Effector CD4-positive, alpha-beta T cell (primary cell): Measurements from ENCODE around the gene DLX1.
"Not testable (repeated sequence)": the region's sequence is repeated elsewhere in the genome, so short reads cannot be mapped to it uniquely, and the experiment has no call there.

Source experiments
- DNase-seq: peaks from one replicate; pipeline ENCODE4 v3.0.0-alpha.2; 2020

The DLX1 gene

DNA sequence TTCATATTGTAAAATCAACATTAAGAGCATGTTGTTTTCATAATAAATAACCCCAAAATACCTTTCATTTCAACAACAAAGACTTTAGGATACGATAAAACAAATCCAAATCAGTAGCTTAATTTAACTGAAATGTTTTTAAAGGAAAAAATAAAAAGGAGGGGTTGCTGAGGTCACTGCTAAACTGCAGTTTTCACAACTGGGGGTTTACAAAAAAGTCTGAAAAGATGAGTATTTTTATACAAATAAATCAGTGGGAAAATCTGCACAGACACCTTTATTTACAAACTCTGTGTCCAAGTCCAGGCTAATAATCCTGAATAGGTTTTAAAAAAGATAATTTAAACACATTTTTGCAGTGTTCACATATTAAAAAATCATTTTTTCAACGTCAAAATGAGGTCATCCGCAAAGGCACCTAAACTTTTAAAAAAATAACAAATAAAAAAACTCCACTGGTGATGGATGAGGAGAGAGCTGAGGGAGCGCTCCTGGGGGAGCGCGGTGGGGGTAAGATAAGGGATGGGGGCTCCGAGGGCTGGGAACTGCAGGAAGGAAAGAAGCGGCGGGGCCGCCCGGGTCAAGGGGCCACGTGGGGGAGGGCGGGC lies 14.3 kb downstream of the DLX1 start:
- DNase-seq: no peak

DNA sequence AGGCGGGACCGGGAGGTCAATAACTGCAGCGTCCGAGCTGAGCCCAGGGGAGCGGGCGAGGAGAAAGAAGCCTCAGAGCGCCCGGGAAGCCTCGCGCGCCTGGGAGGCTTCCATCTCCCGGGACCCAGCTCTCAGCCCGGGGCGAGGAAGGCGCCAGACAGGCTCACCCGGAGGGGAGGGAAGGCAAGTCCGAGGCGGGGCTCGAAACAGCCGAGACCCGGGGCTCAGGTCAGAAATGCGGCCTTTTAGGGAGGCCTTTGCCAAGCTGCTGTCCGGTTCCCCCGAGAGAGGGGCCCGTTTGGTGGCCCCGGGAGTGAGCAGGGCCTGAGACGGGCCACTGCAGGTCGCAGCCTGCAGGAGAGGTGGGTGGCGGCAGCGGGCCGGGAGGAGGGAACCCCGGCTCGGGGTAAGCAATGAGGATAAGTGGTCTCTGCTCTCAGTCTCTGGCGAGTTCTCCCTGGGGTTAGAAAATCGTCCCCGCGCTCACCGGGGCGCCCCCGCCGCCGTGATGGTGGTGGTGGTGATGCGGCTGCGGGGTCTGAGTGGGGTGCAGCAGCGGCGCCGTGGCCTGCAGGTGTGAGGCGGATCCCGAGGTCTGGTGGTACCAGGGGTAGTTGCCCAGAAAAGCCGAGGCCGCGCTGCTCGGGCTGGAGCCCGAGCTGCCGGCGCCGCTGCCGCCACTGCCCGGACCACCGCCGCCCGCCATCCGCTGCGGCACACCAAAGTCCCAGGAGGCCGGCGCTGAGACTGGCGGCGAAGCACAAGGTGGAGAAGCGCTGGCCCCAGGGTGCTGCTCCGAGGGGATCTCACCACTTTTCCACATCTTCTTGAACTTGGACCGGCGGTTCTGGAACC lies 15.0 kb downstream of the DLX1 start:
- DNase-seq: no peak

DNA sequence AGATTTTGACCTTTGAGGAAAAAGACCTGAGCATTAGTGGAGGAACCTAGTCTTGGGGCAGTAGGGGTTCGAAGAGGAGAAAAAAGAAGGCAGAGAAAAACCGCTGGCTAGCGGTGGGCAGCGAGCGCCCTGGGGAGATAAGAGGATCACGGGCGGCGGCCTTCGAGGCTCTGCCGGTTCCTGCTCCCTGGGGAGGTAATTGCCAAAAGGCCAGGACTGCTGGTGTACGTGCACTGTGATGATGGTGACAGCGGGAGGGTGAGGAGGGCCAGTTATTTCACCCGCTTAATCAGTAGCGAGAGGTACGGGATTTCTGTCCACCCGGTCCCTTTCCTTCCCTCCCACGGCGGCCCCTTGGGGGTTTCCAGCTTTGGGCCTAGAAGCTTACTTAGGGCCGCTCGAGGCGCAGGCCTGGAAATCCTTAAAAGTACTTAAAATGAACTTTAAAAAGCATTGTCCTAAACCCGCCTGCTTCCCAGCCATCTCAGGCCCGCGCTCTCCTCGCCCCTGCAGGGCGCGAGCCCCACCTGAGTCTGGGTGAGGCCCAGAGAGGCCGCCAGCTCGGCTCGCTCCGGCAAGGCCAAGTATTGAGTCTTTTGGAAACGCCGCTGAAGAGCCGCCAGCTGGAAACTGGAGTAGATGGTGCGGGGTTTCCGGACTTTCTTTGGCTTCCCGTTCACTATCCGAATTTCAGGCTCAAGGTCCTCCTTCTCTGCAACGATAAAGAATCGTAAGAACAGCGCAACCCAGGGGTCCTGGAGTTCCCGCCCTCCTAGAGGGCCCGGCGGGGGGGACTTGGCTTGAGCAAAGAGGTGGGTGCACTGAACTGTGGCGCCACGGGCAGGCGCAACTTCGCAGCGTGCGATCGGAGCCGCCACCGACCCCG lies 15.9 kb downstream of the DLX1 start:
- no peak for DNase-seq

DNA sequence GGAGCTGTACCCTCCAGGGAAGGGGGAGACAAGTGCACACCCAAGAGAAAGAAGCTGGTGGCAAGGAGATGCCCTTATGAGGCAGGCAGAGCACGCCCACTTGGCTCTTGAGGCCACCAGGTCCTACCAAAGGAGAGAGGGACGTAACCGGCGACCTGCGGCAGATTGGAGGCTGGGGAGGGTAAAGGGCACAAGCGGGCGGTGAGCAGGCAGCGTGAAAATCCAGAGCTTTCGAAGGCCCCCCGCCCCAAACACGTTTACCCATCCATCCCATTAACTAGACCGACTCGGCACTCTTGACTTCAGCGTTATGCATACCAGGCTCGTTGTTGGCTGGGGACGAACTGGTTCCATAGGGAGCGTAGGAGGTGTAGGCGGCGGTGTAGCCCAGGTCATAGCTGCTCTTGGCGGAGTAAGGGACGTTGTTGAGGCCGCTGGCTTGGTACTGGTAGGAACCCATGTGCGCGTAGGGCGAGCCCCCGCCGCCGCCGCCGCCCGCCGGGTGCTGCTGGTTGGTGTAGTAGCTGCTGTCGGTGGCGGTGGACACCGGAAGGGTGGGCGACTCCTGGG lies 16.6 kb downstream of the DLX1 start:
- DNase-seq: no peak

DNA sequence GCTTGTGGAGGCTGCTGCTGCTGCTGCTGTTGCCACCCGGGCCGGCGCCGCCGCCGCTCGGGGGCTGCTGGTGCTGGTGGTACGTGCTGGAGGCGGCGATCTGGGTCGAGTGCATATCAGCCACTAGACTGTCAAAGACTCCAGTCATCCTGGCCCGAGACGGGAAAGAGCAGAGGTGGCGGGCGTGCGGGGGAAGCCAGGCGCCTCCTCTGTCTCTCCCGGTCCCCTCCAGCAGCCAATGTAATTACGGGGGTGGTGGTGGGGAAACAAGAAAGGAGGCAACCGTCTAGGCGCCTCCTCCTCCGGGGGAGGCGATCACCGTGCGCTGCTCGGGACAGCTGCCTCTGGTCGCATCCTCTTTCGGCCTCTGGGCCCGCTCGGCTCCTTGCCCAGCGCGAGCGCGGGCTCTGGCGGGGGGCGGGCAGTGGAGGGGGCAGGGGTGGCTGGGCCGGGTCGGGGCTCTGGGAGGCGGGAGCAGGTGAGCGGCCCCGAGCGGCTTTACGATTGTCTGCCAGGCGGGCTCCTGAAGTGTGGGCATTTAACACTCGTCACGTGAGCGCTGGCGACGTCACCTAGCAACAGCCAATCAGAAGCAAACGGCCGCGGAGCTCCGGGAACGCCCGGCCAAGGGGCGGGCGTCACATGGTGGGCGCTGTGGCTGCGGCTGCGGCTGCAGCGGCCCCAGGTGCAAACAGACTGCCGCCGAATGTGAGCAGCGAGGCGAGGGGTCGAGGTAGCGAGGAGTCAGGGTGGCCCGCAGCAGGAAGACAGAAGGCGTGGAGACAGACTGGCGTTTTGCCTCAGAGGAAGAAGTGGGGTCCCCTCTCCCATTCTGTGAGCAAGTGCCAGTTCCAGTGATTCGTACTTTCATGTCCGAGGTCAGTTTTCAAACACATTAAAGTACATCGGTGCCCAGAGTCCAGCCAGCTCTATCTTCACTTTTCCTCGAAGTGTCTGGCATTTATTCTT lies 17.4 kb downstream of the DLX1 start, which contains the start of gene DLX2:
TSS of gene DLX2 (minus strand) at position 510 of the 969 bp plus-strand sequence. CDS start at position 148, 362 bp downstream.
- DNase-seq: no peak

DNA sequence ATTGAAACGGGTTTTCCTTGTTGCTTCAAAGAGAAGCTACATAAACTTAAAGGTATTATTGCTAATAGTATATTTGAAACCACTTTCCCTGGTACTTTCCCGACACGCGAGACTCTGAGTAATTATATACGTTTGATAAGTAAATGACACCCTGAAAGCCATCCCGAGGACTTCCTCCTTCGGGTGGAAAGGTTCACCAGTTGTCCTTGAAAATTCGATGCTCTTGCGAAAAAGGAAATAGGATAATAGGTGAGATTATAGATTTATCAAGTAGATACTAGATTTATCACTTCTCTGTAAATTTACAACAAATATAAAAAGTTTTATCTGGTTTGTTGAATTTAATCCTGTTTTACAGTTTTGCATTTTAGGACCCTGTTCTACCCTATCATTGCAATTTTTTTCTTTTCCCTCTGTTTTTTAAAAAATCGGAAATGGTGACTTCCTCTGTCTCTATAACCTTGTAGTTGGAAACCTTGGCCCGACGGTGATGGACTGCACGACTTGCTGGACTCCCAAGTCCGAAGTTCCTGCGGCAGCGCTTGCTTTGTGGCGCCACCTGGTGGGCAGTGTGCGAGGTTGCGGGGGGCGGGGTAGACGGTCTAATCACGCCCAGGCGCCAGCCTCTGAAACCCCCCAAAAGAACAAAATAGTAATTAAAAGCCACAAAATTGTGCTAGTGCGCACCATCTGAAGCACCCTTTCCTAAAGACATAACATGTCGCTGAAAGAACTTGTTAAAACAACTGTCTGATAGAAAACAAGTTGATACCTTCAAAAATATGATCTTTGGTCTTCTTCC lies 18.4 kb downstream of the DLX1 start:
- peak; percentile 53 for DNase-seq

DNA sequence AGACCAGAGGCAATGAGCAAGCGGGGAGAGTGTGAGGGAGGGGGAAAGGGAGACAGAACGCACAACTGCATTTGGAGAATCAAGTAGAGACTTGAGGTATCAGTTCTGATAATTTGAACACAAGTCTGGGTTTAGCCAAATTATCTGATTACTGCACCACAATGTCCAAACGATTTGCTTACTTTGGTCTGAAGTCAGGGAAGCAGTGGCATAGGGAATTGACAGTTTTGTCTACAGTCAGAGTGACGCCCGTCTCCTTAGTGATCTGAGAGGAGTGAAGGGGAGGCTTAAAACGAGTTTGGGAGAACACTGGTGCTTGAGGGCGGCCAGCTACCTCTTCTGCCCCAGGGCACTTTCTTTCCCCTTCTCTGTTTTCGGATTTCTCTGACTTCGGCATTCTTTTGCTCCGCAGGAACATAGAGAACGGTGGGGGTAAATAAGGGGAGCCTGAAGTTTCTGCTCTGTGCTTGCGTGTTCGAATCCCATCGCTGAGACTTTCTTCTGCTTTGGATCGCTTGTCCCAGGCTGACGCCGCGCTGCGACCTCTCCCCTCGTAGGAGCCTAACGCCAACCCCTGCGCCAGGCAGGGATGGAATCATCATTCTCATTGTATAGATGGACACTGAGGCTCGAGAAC lies 20.3 kb downstream of the DLX1 start:
- DNase-seq: no peak

DNA sequence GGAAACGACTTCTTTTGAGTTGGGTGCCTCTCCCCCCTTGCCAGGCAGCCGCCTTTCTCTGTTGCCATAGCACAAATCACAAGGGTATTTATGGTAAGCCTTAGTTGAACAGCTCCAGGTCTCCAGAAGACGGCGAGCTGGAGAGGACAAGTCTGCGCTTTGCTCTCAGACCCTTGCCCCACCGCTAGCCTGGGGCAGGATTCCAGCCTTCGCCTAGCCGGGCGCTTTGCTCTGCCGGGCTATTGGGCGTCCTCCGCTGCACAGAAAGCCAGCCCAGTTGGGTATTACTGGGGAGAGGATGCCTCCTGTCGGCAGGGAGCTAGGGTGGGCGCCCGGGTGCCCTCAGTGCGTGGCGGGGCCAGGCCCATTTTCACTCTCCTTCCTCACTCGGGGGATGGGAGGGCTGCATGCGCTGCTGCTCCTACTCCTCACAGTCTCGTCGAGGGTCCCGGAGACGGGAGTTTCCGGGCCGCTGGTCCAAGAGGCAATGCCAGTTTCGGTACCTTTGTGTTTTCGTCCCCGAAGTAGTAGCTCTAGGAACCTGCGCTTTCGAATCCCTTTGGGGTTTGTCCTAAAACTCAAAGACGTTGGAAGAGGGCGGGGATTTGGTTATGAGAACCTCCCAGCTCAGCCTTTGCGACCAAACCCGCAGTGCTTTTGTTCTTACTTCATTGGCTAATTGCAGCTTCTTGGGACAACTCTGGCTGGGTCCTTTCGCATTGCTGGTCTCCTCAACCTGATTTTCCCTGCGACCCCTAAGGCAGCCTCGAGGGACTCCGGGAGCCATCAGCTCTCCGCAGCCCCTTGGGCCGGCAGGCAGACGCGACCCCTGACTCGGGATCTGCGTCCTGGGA lies 21.0 kb downstream of the DLX1 start:
- DNase-seq: no peak

DNA sequence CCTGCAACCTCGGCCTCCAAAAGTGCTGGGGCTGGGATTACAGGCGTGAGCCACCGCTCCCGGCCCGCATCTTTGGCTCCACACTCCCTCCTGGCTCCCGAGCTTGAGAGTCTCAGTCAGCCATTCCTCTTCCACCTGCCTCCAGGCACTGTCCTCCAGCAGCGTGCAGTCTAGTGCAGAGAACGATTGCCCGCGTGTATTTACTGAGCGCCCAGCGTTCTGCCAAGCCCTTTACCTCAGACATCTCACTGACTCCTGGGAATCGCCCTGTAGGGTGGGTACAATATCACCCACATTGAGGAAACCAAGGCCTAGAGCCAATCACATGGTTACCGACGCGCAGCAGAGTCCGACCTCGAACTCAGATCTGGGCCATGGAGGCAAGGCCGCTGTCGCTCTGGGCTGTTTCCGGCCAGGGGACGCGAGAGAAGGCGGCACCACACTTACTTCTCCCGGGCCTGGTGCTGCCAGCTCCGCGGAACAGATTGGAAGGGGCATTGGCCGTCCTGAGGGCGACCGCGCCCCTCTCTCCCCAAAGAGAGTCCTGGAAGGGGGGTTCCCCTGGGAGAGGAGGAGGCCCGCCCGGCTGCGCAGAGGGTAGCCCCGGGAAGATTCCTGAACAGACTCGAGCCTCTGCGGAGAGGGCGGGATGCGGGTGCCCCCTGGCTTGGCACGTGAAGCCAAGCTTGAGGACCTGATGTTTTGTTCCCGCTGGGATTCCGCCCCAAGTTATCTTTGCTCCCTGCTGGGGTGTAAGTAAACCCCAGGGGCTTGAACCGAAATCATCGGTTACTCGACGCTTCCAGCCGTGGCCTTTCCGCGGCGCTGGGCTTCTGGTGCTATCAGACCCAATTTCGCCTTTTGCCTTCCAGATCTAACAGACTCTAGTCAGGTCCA lies 22.6 kb downstream of the DLX1 start:
- no peak for DNase-seq

DNA sequence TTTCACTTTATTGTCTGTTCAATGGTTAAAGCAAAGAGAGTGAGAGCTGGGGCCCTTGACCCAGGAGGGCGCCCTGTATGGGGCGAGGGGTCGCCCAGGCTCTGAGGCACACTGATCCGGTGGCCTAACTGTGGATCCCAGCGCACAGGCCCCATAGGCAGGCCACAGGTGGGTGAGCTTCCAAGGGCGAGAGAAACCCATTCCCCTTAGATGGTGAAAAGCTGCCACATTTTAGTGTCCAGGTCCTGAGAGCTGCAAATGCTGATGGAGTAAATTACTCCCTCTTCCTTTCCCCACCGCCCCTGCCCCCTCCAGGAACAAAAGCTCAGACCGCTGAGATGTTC lies 23.3 kb downstream of the DLX1 start:
- DNase-seq: no peak

DNA sequence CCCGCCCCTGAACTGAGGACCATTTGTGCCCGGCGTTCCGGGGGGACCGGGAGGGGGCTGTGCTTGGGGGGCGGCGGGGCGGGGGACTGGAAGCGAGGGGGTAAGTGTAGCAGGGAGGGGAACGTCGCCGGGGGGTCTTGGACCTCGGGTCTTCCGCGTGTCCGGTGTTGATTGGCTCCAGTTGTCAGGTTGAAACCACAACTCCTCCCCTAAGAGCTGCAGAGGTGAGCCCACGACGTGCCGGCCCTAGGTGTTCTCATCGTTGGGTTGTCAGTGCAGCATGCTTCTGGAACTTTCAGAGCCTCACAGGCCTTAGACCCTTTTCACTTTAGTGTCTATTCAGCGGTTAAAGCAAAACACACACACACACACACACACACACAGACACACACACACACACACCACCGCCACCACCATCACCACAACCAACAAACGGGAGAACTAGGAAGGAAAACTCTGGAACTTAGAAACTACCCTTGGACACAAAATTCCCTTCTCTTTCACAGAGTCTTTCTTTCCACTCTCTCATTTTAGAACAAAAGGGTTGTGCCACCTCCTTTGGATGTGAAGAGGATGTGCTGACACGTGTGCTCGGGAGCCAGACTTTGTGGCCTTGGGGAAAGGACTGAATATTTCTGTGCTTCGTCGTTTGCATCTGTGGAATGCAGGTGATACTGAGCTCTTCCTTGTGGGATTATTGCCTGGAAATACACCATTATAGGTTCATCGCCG lies 24.1 kb downstream of the DLX1 start:
- no peak for DNase-seq

DNA sequence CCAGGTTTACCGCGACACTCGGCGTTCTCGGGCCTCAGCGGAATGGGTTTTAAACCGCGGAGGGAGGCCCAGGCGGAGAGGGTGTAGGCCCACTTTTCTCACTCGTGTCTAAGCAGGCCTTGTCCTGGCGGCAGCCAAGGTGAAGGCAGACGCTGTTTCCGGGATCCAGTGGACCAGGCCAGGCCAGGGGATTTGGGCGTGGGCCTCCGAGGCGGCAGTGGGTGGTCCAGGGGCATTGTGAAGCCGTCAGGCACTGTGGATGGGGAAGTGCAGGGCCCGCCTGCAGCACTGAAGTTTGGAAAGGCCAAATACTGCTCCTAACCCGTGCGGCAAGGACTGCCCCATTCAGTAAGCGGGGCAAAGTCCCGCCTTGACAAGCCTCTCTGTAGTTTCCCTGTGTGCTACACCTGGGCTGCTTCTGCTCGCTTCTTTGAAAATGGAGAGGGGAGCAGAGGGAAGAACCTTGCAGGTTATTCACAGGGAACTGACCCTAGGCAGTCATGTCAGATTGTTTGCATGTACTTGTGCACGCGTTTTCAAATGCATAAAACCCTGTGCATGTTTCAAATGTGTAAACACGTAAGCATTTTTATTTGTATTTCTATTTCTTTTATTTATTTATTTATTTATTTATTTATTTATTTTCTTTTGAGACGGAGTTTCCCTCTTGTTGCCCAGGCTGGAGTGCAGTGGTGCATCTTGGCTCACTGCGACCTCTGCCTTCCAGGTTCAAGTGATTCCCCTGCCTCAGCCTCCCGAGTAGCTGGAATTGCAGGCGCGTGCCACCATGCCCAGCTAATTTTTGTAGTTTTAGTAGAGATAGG lies 24.9 kb downstream of the DLX1 start:
- DNase-seq: no peak

DNA sequence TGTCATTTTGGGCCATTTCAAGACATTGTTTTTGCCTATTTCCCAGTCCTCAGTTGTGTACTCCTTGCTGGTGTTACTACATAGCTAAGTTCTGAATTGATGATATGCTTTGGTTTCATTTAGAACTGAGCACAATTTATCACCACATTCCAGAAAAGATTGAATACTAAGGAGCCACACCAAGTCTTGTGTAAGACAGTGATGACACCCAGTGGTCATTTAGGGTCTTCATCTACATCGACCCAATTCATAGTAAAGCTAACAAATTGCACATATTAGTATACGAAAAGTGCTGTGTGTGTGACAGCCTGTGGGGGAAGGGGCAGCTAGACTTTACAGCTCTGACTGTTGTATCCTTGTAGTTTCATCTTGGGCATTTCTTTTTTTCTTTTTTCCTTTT lies 28.3 kb downstream of the DLX1 start:
- no peak for DNase-seq

DNA sequence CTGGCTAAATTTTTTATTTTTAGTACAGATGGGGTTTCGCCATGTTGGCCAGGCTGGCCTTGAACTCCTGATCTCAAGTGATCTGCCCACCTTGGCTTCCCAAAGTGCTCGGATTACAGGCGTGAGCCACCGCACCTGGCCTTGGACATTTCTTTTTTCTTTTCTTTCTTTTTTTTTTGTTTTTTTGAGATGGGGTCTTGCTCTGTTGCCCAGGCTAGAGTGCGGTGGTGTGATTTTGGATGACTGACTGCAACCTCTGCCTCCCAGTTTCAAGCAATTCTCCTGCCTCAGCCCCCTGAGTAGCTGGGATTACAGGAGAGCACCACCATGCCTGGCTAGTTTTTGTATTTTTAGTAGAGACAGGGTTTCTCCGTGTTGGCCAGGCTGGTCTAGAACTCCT lies 28.9 kb downstream of the DLX1 start:
- not testable (repeated sequence) for DNase-seq

DNA sequence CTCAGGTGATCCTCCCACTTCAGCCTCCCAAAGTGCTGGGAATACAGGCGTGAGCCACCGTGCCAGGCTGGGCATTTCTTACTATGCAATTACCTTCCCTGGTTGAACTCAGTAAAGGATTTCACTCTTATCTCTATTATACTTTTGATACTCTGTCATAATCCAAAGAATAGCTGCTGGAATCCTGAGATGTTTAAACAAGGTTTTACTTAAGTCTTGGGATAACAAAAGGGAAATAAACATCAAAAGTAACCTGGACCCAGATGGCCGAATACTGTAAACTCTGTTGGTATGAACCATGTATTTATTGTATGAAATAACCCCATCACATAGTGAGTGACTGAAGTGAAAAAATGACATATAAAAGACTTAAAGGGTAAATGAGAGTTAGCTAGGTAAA lies 29.3 kb downstream of the DLX1 start:
- DNase-seq: no peak

DNA sequence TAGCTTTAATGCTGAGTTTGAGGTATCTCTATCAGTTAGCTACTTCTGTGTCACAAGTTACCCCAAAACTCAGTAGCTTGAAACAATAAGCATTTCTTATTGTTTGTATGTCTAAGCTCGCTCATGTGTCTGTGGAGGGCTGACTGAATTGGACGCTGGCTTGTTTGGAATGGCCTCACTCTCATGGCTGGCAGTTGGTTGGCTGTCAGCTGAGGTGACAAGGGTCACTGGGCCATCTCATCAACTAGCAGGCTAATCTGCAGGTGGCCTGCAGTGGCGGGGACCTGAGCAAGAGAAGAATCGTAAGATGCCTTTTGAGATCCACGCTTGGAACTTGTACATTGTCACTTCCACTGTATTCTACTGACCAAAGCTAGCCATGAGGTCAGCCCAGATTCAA lies 30.8 kb downstream of the DLX1 start:
- no peak for DNase-seq

DNA sequence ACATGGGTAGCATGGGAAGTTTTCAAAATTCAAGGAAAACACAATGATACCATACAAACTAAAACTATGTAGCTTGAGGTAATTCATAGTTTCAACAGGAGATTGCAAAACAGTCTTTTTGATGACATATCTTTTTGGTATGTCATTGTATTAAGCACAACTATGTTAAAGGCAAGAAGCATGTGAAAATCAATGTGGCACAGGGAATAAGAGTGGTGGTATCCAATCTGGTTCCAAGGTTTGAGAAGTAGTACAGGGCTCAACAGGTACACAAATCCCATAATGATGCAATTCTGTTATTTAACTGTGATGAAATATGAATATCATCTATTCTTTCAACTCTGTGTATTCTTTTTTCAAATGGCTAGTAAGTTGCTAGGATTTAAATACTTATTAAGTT lies 33.8 kb downstream of the DLX1 start:
- DNase-seq: no peak
